GM23338 (cell line): ENCODE results near the gene CIAPIN1. TPM values are rescaled to one million over a fixed set of nuclear protein-coding genes. Genes with fewer than 3 reads are reported as not detected.
A peak's percentile ranks its signal among the peaks of the same experiment; 100 is the strongest.

ENCODE experiments used
- ATAC-seq: fragments of 200-7000 bp; cut with Tn5 transposase; 3 replicates; pipeline ENCODE4 v1.9.1; 2020
- DNase-seq: peaks from one replicate; pipeline ENCODE4 v3.0.0-alpha.2; 2015; ENCODE audit warnings: low spot score
- H2AFZ ChIP-seq: fragments of 200-600 bp; sonication (generic); 2 replicates; pipeline ENCODE4 v1.8.0; 2016; ENCODE audit warnings: antibody characterized with exemption, mild to moderate bottlenecking, moderate library complexity
- H3F3A ChIP-seq: fragments of 200-600 bp; sonication (generic); replicated peaks from 2 replicates; pipeline ENCODE4 v1.8.0; 2017; ENCODE audit warnings: antibody characterized with exemption, mixed run types, low read depth
- H3K27ac ChIP-seq: fragments of 200-600 bp; sonication (generic); 2 replicates; pipeline ENCODE4 v1.6.1; 2016; ENCODE audit warnings: low read depth
- H3K27me3 ChIP-seq: fragments of 200-600 bp; sonication (generic); 2 replicates; pipeline ENCODE4 v1.8.0; 2016; ENCODE audit warnings: mild to moderate bottlenecking, mixed run types, moderate library complexity; ENCODE audit not compliant: insufficient read depth
- H3K36me3 ChIP-seq: fragments of 200-600 bp; sonication (generic); 2 replicates; pipeline ENCODE4 v1.8.0; 2016; ENCODE audit warnings: mild to moderate bottlenecking; ENCODE audit not compliant: insufficient read depth
- H3K4me1 ChIP-seq: fragments of 200-600 bp; sonication (generic); 2 replicates; pipeline ENCODE4 v1.8.0; 2016; ENCODE audit warnings: mild to moderate bottlenecking, moderate library complexity; ENCODE audit not compliant: insufficient read depth
- H3K4me2 ChIP-seq: fragments of 200-600 bp; sonication (generic); 2 replicates; pipeline ENCODE4 v1.7.1; 2017; ENCODE audit warnings: mixed run types
- H3K4me3 ChIP-seq: fragments of 200-600 bp; sonication (generic); 2 replicates; pipeline ENCODE4 v1.6.1; 2016; ENCODE audit warnings: mixed run types
- H3K79me2 ChIP-seq: fragments of 200-600 bp; sonication (generic); replicated peaks from 2 replicates; pipeline ENCODE4 v1.8.0; 2017; ENCODE audit warnings: mild to moderate bottlenecking; ENCODE audit not compliant: insufficient read depth
- H3K9me2 ChIP-seq: fragments of 200-600 bp; sonication (generic); 2 replicates; pipeline ENCODE4 v1.8.0; 2017; ENCODE audit not compliant: insufficient read depth
- H4K20me1 ChIP-seq: fragments of 200-600 bp; sonication (generic); replicated peaks from 2 replicates; pipeline ENCODE4 v1.8.0; 2017; ENCODE audit warnings: mild to moderate bottlenecking; ENCODE audit not compliant: insufficient read depth
- H3K27ac Mint-ChIP-seq: 2 replicates; pipeline ENCODE4 v1.8.0; 2020; ENCODE audit warnings: inconsistent platforms, mild to moderate bottlenecking, moderate library complexity, mixed read lengths
- H3K27me3 Mint-ChIP-seq: 3 replicates; pipeline ENCODE4 v1.8.0; 2022; ENCODE audit warnings: low read depth, mild to moderate bottlenecking, moderate library complexity, mixed read lengths, inconsistent platforms; ENCODE audit not compliant: insufficient read depth, poor library complexity
- H3K36me3 Mint-ChIP-seq: 3 replicates; pipeline ENCODE4 v1.8.0; 2021; ENCODE audit warnings: low read depth, mild to moderate bottlenecking, inconsistent platforms, moderate library complexity, mixed read lengths
- H3K4me1 Mint-ChIP-seq: 3 replicates; pipeline ENCODE4 v1.8.0; 2020; ENCODE audit warnings: mild to moderate bottlenecking, inconsistent platforms, mixed read lengths
- H3K4me3 Mint-ChIP-seq: 3 replicates; pipeline ENCODE4 v1.8.0; 2021; ENCODE audit warnings: moderate library complexity, mild to moderate bottlenecking, inconsistent platforms, mixed read lengths
- H3K9me3 Mint-ChIP-seq: 3 replicates; pipeline ENCODE4 v1.8.0; 2020; ENCODE audit warnings: moderate library complexity, mild to moderate bottlenecking, inconsistent platforms, mixed read lengths
- CREB1 ChIP-seq: fragments of 250-450 bp; sonication (Bioruptor Pico); IDR thresholded peaks from 2 replicates; pipeline ENCODE4 v1.5.0; 2020; ENCODE audit warnings: low read depth, mild to moderate bottlenecking, moderate library complexity
- CTCF ChIP-seq, 2 experiments: fragments of 200-600 bp in 1 of 2; sonication (generic) in 1 of 2; conservative IDR thresholded peaks; 2 replicates each; pipeline versions ENCODE4 v1.5.1 to v1.6.1; 2016 to 2017; ENCODE audit warnings: antibody characterized with exemption in 2 of 2, low read depth in 2 of 2, mild to moderate bottlenecking in 2 of 2, moderate library complexity in 1 of 2
- EZH2 ChIP-seq: fragments of 200-600 bp; sonication (generic); IDR thresholded peaks from one replicate; pipeline ENCODE4 v1.8.0; 2017; ENCODE audit warnings: antibody characterized with exemption, mild to moderate bottlenecking, low read depth; ENCODE audit not compliant: unreplicated experiment
- EZH2phosphoT487 ChIP-seq: fragments of 200-600 bp; sonication (generic); IDR thresholded peaks from one replicate; pipeline ENCODE4 v1.8.1; 2018; ENCODE audit warnings: antibody characterized with exemption; ENCODE audit not compliant: unreplicated experiment
- JUNB ChIP-seq: IDR thresholded peaks from one replicate; pipeline ENCODE4 v1.6.1; 2016; ENCODE audit warnings: antibody characterized with exemption; ENCODE audit not compliant: unreplicated experiment
- POLR2AphosphoS5 ChIP-seq: IDR thresholded peaks from 2 replicates; pipeline ENCODE4 v1.6.1; 2016; ENCODE audit warnings: antibody characterized with exemption, low read depth
- STAT1 ChIP-seq: IDR thresholded peaks from one replicate; pipeline ENCODE4 v1.6.1; 2016; ENCODE audit warnings: antibody characterized with exemption; ENCODE audit not compliant: unreplicated experiment
- ZNF114 ChIP-seq: fragments of 250-450 bp; sonication (Bioruptor Pico); IDR thresholded peaks from 2 replicates; pipeline ENCODE4 v1.5.0; 2020; ENCODE audit warnings: mild to moderate bottlenecking, moderate library complexity
- polyA plus RNA-seq: library from polyadenylated mRNA; unstranded; fragments of >200 nt; fragmentation: Nextera tagmentation; extraction: Ambion mirVana; gene quantifications from 2 replicates; pipeline ENCODE4 v1.2.1, GENCODE V29; 2016
- total RNA-seq: library from RNA; depleted of rRNA; stranded (reverse); fragments of >200 nt; shearing (Covaris generic); gene quantifications from 2 replicates; pipeline ENCODE4 v1.2.3, GENCODE V29; 2014

CIAPIN1 gene
- total and polyA plus RNA-seq, 2 experiments from 2014 or later, result 36.5 to 75.4 TPM

GRCh38 chr16:57387598-57388354 is 59.4 kb downstream of the CIAPIN1 start:
- Histone ChIP-seq H3K27me3 (no peaks in the 10 kb centered on the region), H3K27ac (no peak overlapping the region), H3F3A (0 out of 2 replicates have a peak, but pooled peaks cover 4% of the 10 kb centered on the region), H3K4me1 (no peaks in the 10 kb centered on the region), H2AFZ (peak overlapping the region; percentile 72; the same call in 1 of the 2 replicates), H3K9me2 (no peaks in the 10 kb centered on the region), H3K4me3 (no peak overlapping the region), H3K36me3 (no peaks in the 10 kb centered on the region), H3K79me2 (no peaks in the 10 kb centered on the region), H4K20me1 (no peaks in the 10 kb centered on the region), H3K4me2 (no peak overlapping the region)
- no peak overlapping the region for H3K4me3 Mint-ChIP-seq
- DNase-seq, result no peak
- no peak overlapping the region for H3K27ac Mint-ChIP-seq
- H3K27me3 Mint-ChIP-seq, result peaks cover 14% of the 10 kb centered on the region
- H3K9me3 Mint-ChIP-seq, result no peaks in the 10 kb centered on the region; the same call in 2 of the 3 replicates
- H3K4me1 Mint-ChIP-seq, result peaks cover 4% of the 10 kb centered on the region
- no peak for ATAC-seq
- H3K36me3 Mint-ChIP-seq, result no peaks in the 10 kb centered on the region
- no peak for TF ChIP-seq STAT1
- TF ChIP-seq JUNB, result no peak
- TF ChIP-seq POLR2AphosphoS5, result no peak

GRCh38 chr16:57386381-57386951 is 60.7 kb downstream of the CIAPIN1 start:
- Histone ChIP-seq H3K36me3 (no peaks in the 10 kb centered on the region), H3K4me3 (no peak overlapping the region), H3K27me3 (no peaks in the 10 kb centered on the region), H3K4me1 (no peaks in the 10 kb centered on the region), H4K20me1 (no peaks in the 10 kb centered on the region), H2AFZ (0 out of 2 replicates have a peak overlapping the region, but pooled peaks have one; percentile 43), H3K79me2 (no peaks in the 10 kb centered on the region), H3K9me2 (no peaks in the 10 kb centered on the region), H3K4me2 (no peak overlapping the region), H3K27ac (no peak overlapping the region), H3F3A (0 out of 2 replicates have a peak, but pooled peaks cover 4% of the 10 kb centered on the region)
- Mint-ChIP-seq H3K4me3 (no peak overlapping the region), H3K27me3 (peaks cover 16% of the 10 kb centered on the region), H3K9me3 (no peaks in the 10 kb centered on the region; the same call in 2 of the 3 replicates), H3K36me3 (no peaks in the 10 kb centered on the region), H3K27ac (no peak overlapping the region), H3K4me1 (peaks cover 4% of the 10 kb centered on the region)
- DNase-seq (no peak), ATAC-seq (no peak; the same call in 2 of the 3 replicates)
- TF ChIP-seq JUNB, result no peak
- TF ChIP-seq EZH2phosphoT487, result no peak
- TF ChIP-seq EZH2, result no peak
- no peak for TF ChIP-seq STAT1
- TF ChIP-seq CTCF (conservative IDR thresholded peaks at IDR 0.05; ENCODE audit: low read depth in 2 of 2), result no peak
- TF ChIP-seq CREB1 (CRISPR knock-in tag), result no peak
- TF ChIP-seq ZNF114 (CRISPR knock-in tag), result no peak
